Mucosa of rectum (tissue), 2 donors: Measurements from ENCODE around the gene OR4A5.
"Not testable (repeated sequence)": the region's sequence is repeated elsewhere in the genome, so short reads cannot be mapped to it uniquely, and the experiment has no call there.

Experiments
- H3K27ac ChIP-seq, 2 donors: one replicate each; pipeline ENCODE4 v1.7.0; 2013; ENCODE audit warnings: inconsistent platforms in 2 of 2, low read depth in 2 of 2, low read length in 2 of 2
- H3K27me3 ChIP-seq, 2 donors: one replicate each; pipeline ENCODE4 v1.7.0; 2013; ENCODE audit warnings: low read length in 2 of 2; ENCODE audit not compliant: control insufficient read depth in 2 of 2, insufficient read depth in 2 of 2
- H3K36me3 ChIP-seq, 2 donors: one replicate each; pipeline ENCODE4 v1.7.0; 2013; ENCODE audit warnings: low read length in 2 of 2; ENCODE audit not compliant: control insufficient read depth in 2 of 2, insufficient read depth in 2 of 2
- H3K4me1 ChIP-seq, 2 donors: one replicate each; pipeline ENCODE4 v1.7.0; 2013; ENCODE audit warnings: low read length in 2 of 2, mild to moderate bottlenecking in 1 of 2; ENCODE audit not compliant: control insufficient read depth in 2 of 2, insufficient read depth in 2 of 2
- H3K4me3 ChIP-seq, 2 donors: one replicate each; pipeline ENCODE4 v1.7.0; 2013; ENCODE audit warnings: low read length in 2 of 2
- H3K9ac ChIP-seq, 2 donors: one replicate each; pipeline ENCODE4 v1.7.0; 2013; ENCODE audit warnings: low read length in 2 of 2, low read depth in 1 of 2, mild to moderate bottlenecking in 1 of 2
- H3K9me3 ChIP-seq, 2 donors: one replicate each; pipeline ENCODE4 v1.7.0; 2013; ENCODE audit warnings: low read length in 2 of 2; ENCODE audit not compliant: control insufficient read depth in 2 of 2
- donor health status: healthy.
- donor health status: Normal muscosa, but diverticular disease.

Gene OR4A5, protein sequence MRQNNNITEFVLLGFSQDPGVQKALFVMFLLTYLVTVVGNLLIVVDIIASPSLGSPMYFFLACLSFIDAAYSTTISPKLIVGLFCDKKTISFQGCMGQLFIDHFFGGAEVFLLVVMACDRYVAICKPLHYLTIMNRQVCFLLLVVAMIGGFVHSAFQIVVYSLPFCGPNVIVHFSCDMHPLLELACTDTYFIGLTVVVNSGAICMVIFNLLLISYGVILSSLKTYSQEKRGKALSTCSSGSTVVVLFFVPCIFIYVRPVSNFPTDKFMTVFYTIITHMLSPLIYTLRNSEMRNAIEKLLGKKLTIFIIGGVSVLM

DNA sequence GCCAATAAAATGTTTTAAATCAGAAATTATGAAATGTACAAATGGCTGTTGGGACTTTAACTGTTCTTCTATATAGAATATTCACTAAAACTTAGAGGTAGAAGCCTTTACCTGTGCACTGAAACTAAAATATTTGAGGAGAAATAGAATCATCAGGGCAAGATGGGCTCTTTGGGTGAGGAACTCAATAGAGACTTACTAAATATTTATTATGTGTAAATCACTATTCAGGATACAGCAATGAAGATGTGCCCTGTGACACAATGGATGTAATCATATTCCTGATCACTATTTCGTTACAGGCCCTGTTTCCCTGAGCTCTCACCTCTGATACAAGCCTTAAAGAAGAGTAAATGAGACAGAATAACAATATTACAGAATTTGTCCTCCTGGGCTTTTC is at the start of gene OR4A5:
Gene OR4A5 (plus strand): TSS at position 301 of the 400 bp plus-strand sequence. CDS start 53 bp downstream, at position 354.
- H3K9me3 ChIP-seq = not testable (repeated sequence)

DNA sequence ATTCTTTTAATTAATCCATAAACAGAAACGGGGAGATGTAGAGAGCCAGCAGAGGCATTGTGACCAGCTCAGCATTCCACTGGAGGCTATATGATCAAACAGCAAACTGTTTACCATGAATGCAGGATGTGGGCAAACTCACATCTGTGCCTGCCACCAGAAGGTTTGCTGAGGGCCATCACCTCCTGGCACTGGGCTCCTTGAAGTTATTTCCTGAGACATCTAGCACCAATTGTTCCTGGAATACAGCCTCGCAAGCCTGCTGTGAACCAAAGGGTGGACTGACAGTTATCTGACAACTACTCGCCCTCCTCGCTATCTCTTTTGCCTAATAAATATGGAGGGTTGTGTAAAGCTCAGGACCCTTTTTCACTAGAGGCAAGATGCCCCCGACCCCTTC is 13.5 kb downstream of the OR4A5 start:
- not testable (repeated sequence) for H3K9ac ChIP-seq, H3K9me3 ChIP-seq, H3K27me3 ChIP-seq, H3K4me1 ChIP-seq, H3K27ac ChIP-seq, H3K36me3 ChIP-seq, H3K4me3 ChIP-seq

More for the DNA sequence above, at the start of gene OR4A5:
- not testable (repeated sequence) for H3K4me3 ChIP-seq, H3K27me3 ChIP-seq, H3K36me3 ChIP-seq, H3K9ac ChIP-seq, H3K27ac ChIP-seq, H3K4me1 ChIP-seq
